SIG-M5 treated with dmso at 0.1 percent for 504 hours (cell line): ENCODE measurements around the gene ZBTB7C.

Source experiments
- DNase-seq: peaks from one replicate; lab custom pipeline; 2025; ENCODE audit not compliant: unreplicated experiment; lab: John Stamatoyannopoulos, UW

The ZBTB7C gene

DNA sequence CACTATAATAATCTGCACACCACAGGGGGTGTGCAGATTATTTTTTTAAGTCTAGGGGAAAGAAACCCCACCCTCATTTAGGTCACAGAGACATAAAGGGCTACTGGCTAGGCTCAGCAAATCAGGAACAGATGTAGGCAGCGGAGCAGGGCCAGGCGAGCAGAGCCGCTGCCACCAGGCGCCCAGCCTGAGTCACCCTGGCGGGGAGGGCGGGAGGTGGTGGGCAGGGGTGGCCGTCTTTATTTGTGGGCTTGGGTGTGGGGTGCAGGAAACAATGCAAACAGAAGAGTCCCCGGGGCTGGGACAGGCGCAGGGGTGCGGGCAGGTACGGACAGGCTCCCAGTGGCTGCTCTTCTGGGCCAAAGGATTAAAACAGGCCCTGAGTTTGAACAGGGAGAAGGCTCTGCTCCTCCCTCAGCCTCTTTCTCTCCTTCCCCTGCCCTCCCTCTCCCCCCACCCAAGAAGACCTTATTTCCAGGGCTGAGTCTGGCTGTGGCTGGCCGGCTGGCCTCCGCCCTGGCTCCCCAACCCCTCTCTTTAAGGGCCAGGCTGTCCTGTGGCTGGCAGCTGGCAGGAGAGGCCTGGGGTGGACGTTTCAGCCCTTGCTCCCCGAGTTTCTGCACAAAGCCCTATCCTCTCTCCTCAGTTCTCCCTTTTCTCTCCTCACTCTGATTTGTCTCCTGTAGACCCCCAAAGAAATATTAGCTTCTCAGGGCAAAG is 335.8 kb downstream of the ZBTB7C start:
- DNase-seq: no peak

DNA sequence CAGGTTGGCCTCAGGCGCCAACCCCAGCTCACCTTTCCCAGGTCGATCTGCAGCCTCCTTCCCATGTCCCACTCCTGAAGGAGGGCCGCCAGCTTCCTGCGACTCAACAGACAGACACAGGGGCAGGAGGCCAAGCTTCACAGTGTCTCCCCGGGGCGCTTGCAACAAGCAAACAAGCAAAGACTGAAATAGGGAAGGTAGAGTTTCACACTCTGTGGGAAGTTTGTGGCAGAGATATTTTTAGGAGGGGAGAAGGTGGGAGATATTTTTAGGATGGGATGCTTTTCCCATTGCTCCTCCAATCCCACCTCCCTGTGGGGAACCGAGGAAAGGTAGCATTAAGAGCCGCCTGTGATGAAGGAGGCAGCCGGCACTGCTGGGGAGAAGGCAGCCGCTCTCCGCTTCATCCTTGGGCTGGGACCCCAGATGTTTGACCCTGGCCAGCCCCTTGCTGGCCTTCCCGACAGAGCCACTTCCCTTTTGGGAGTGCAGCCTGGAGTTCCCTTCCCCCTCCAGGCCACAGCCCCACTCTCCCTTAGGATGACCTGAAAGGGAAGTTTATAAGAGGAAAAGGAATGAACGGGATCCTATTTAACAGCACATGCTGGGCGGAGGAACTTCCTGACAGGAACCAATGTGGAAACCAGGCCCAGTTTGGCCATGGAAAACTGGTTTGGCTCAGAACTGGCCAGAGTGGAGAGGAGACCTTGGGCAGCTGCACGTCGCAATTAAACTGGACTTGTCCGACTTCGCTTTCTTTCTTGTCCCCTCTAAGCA is 336.6 kb downstream of the ZBTB7C start:
- DNase-seq: no peak

GRCh38 chr18:48068916-48069445 is 340.2 kb downstream of the ZBTB7C start:
- DNase-seq: no peak

- no peak for DNase-seq
Observed at GRCh38 chr18:48066225-48066652, 342.9 kb downstream of the ZBTB7C start.

- DNase-seq: no peak
Observed at GRCh38 chr18:48065601-48065995, 343.6 kb downstream of the ZBTB7C start.

- no peak for DNase-seq
Observed at GRCh38 chr18:48064978-48065600, 344.1 kb downstream of the ZBTB7C start.

DNA sequence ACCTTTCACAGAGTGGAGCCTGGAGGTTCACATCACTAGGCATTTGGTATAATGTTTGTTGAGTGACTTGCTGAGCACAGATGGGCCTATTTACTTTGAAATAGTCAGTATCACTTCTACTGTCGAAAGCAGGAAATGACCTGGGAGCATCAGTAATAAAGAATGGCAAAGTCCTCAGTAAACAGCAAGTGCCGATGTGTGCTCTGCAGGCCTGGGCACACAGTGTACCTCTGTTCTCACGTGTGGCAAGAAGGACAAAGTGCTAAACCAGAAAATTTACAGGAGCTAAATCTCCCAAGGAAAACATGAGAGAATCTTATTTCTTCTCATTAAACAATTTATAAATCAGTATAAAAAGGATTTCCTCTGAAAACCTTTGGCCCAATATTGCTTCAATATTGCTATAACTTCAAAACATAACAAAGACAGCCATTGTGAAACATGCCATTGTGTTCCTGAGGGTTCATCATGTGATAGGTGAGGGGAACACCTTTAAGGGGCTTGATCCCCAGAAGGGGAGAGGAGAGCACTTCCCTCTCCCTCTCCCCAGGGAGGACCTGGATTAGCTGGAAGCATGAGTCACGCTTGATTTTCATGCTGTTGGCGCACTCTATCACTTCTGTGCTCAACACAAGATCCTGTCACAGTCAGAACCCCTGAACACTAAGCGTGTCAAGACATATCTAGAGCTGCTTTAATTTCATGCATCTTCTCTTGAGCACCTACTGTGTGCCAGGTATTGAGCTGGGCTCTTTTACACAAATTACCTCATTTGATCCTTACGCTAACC is 347.2 kb downstream of the ZBTB7C start:
- DNase-seq: no peak

GRCh38 chr18:48060970-48061369 is 348.2 kb downstream of the ZBTB7C start:
- DNase-seq: no peak

DNA sequence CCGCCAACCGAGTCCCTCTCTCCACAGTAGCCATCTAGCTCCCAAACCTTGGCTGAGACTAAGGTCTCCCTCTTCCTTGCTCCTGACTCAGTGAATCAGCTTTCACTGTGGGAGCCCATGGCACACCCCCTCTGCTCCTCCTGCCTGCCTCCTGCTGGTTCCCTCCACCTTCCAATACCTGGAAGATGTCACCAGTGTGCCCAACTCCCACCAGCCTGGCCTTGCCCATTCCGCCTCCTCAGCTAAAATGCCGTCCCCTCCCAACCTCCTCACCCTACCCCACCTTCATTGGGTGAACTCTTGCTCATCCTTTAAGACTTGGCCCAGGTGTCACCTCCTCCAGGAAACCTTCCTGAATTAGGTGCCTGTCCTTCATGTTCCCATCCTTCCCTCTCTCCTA is 348.8 kb downstream of the ZBTB7C start:
- no peak for DNase-seq

GRCh38 chr18:48059455-48060010 is 349.6 kb downstream of the ZBTB7C start:
- no peak for DNase-seq

DNA sequence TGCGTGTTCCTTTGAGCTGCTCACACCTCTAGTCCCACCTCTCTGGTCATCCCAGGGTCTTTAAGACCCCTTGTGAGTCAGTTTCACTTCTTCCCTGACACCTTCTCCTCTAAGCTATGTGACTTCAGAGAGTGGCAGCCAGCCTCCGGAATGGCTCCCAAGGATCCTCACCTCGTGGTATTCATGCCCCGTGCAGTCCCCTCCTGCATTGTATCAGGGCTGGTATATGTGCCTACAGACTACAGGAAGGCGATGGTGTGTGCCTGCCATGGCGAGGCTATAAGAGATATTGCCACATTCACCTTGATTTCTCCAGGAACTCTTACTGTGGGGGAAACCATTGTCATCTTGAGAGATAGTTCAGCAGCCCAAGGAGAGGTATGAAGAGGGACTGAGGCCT is 350.7 kb downstream of the ZBTB7C start:
- DNase-seq: no peak

- no peak for DNase-seq
Observed at GRCh38 chr18:48057018-48057417, 352.2 kb downstream of the ZBTB7C start.

- no peak for DNase-seq
Observed at GRCh38 chr18:48055351-48055750, 353.8 kb downstream of the ZBTB7C start.

GRCh38 chr18:48053881-48054816 is 355.0 kb downstream of the ZBTB7C start:
- no peak for DNase-seq

DNA sequence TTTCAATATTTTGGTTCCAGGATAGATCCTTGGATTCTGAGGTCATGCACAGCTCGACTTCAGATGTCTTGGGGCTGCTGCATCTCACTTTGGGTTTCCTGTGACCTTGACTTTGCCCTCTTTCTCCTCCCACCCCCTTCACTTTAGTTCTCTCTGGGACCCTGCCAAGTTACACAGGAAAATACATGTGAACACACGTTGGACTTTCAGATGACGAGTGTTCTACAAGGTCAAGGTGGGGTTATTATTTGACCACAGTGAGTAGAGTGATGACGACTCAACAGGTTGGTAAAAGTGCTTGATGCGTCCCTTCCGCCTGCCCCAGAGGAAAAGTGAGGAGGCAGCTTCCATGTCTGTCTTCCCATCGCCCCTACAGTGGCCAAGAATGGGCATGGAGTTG is 356.3 kb downstream of the ZBTB7C start:
- DNase-seq: no peak

DNA sequence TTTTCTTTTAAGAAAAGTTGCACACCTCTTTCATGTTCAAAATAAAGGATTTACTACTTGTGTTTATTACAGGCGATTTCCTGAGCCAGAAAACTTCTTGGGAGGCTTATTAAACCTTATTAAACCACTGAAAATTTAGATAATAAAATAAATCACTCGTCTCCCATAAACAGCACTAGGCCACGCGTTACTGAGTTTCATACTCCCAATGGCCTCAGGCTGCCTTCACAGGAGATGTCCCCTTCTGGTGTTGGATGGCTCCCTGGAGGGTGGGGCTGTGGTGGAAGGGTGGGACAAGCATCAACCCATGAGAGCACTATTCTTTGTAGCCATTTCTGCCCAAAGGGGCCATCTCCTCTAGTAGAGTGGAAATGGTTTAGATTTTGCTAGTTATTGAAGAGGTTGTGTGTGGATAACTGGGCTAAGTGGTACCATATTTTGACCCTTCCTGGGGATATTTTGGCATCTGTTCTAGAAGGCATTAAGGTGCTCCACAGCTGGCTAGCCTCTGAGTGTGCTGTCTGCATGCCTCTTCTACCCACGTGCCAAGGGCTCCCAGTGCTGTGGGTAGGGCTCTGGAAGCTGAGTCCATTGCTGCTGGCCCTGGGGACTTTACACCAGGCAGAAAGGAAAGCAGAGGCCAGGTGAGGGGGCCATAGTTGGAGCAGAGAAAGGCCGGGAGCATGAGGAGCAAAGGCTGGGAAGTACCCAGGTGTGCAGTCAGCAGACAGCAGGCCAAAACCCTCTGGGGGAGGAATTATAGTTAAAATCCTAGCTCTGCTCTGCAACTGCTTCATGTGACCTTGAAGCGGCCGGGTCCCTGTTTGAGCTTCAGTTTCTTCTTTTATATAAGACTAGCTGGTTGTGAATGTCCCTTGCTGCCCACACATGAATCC is 357.0 kb downstream of the ZBTB7C start:
- DNase-seq: no peak

- no peak for DNase-seq
Observed at GRCh38 chr18:48050176-48050575, 359.0 kb downstream of the ZBTB7C start.

GRCh38 chr18:48049757-48050156 is 359.4 kb downstream of the ZBTB7C start:
- DNase-seq: no peak

- DNase-seq: no peak
Observed at GRCh38 chr18:48048251-48048650, 360.9 kb downstream of the ZBTB7C start.
